SK-N-SH (cell line): ENCODE results near the gene DEAF1. TPM values are rescaled to one million over a fixed set of nuclear protein-coding genes. Genes with fewer than 3 reads are reported as not detected.

ENCODE experiments used
- CTCF ChIA-PET: fragments of 300-600, 350-600 bp; formaldehyde crosslinking; extraction: SDS; loops from one replicate; lab custom pipeline; 2021; lab: Yijun Ruan, JAX
- POLR2A ChIA-PET: fragments of 350-600 bp; sonication (Branson Sonifier 250); formaldehyde crosslinking; extraction: SDS; loops from one replicate; lab custom pipeline; 2020; ENCODE audit warnings: antibody characterized with exemption, inconsistent platforms; lab: Yijun Ruan, JAX
- DNase-seq: peaks from one replicate; pipeline ENCODE4 v3.0.0; 2012
- H2AFZ ChIP-seq: fragments of 200-600 bp; sonication (generic); 2 replicates; pipeline ENCODE4 v1.8.1; 2016; ENCODE audit warnings: antibody characterized with exemption, mild to moderate bottlenecking, low read depth
- H3F3A ChIP-seq: fragments of 200-600 bp; sonication (generic); replicated peaks from 2 replicates; pipeline ENCODE3; 2016; ENCODE audit warnings: antibody characterized with exemption, mild to moderate bottlenecking; ENCODE audit not compliant: insufficient read depth
- H3K27ac ChIP-seq, 2 experiments: fragments of 200-500 bp in 1 of 2; fragments of 200-600 bp in 1 of 2; sonication (Bioruptor generic) in 1 of 2; sonication (generic), shearing (Covaris generic) in 1 of 2; 2 replicates each; pipeline versions ENCODE4 v1.5.1 to v1.6.1; 2014 to 2016; ENCODE audit warnings: low read depth in 2 of 2, inconsistent platforms in 1 of 2, low read length in 1 of 2, mild to moderate bottlenecking in 1 of 2, mixed read lengths in 1 of 2
- H3K27me3 ChIP-seq: fragments of 200-600 bp; sonication (generic), shearing (Covaris generic); 2 replicates; pipeline ENCODE4 v1.6.1; 2016; ENCODE audit warnings: mixed run types; ENCODE audit not compliant: insufficient read depth
- H3K36me3 ChIP-seq, 2 experiments: fragments of 200-500 bp in 1 of 2; fragments of 200-600 bp in 1 of 2; sonication (Bioruptor generic) in 1 of 2; sonication (generic) in 1 of 2; replicated peaks in 1 of 2; 2 replicates each; pipeline versions ENCODE3 to v1.5.1; 2014 to 2016; ENCODE audit warnings: low read length in 1 of 2, mild to moderate bottlenecking in 1 of 2; ENCODE audit not compliant: insufficient read depth in 2 of 2, control insufficient read depth in 1 of 2
- H3K4me1 ChIP-seq, 2 experiments: fragments of 200-500 bp in 1 of 2; fragments of 200-600 bp in 1 of 2; sonication (Bioruptor generic) in 1 of 2; sonication (generic), shearing (Covaris generic) in 1 of 2; 2 replicates each; pipeline versions ENCODE4 v1.5.1 to v1.6.1; 2014 to 2016; ENCODE audit warnings: low read depth in 1 of 2, low read length in 1 of 2, mixed run types in 1 of 2; ENCODE audit not compliant: insufficient read depth in 2 of 2, control insufficient read depth in 1 of 2
- H3K4me2 ChIP-seq: fragments of 200-600 bp; sonication (generic), shearing (Covaris generic); 2 replicates; pipeline ENCODE4 v1.6.1; 2017; ENCODE audit warnings: mixed run types
- H3K4me3 ChIP-seq, 2 experiments: fragments of 200-500 bp in 1 of 2; fragments of 200-600 bp in 1 of 2; sonication (Bioruptor generic) in 1 of 2; sonication (generic), shearing (Covaris generic) in 1 of 2; 2 replicates each; pipeline versions ENCODE4 v1.5.1 to v1.8.1; 2014 to 2016; ENCODE audit warnings: low read depth in 2 of 2, inconsistent platforms in 1 of 2, low read length in 1 of 2, mild to moderate bottlenecking in 1 of 2, mixed read lengths in 1 of 2, moderate library complexity in 1 of 2
- H3K79me2 ChIP-seq: fragments of 200-600 bp; sonication (generic); 2 replicates; pipeline ENCODE4 v1.8.1; 2017; ENCODE audit warnings: mild to moderate bottlenecking; ENCODE audit not compliant: insufficient read depth
- H3K9ac ChIP-seq: fragments of 200-600 bp; sonication (generic); 2 replicates; pipeline ENCODE4 v1.6.1; 2017; ENCODE audit warnings: mixed run types
- H3K9me2 ChIP-seq: fragments of 200-600 bp; sonication (generic); 2 replicates; pipeline ENCODE4 v1.6.1; 2017; ENCODE audit warnings: mixed run types
- H3K9me3 ChIP-seq: fragments of 200-600 bp; sonication (generic); 2 replicates; pipeline ENCODE4 v1.6.1; 2017; ENCODE audit warnings: mixed run types, mild to moderate bottlenecking, moderate library complexity
- H4K20me1 ChIP-seq: fragments of 200-600 bp; sonication (generic); 2 replicates; pipeline ENCODE4 v1.6.1; 2017; ENCODE audit warnings: mild to moderate bottlenecking, mixed run types; ENCODE audit not compliant: insufficient read depth
- CHD2 ChIP-seq: fragments of 150-350 bp; IDR thresholded peaks from 2 replicates; pipeline ENCODE4 v1.6.1; 2018; ENCODE audit warnings: low read length; ENCODE audit not compliant: partially characterized antibody
- FOXJ3 ChIP-seq: sonication (generic); formaldehyde crosslinking; IDR thresholded peaks from 2 replicates; pipeline ENCODE4 v1.5.1; 2020; ENCODE audit warnings: mild to moderate bottlenecking, missing genetic modification reagents
- MEF2A ChIP-seq: IDR thresholded peaks from 2 replicates; pipeline ENCODE4 v1.4.0; 2012; ENCODE audit warnings: low read depth, borderline replicate concordance
- NFIC ChIP-seq: IDR thresholded peaks from 2 replicates; pipeline ENCODE4 v1.4.0; 2012; ENCODE audit warnings: borderline replicate concordance
- RXRA ChIP-seq: IDR thresholded peaks from 2 replicates; pipeline ENCODE4 v1.4.0; 2012; ENCODE audit warnings: low read depth, mild to moderate bottlenecking, borderline replicate concordance
- SMC3 ChIP-seq: IDR thresholded peaks from 2 replicates; pipeline ENCODE4 v1.6.1; 2012; ENCODE audit warnings: low read depth, low read length, improper control_type of control experiment
- TAF1 ChIP-seq: IDR thresholded peaks from 2 replicates; pipeline ENCODE4 v1.6.1; 2012; ENCODE audit warnings: low read depth, mild to moderate bottlenecking, low read length, moderate library complexity, borderline replicate concordance
- YY1 ChIP-seq: IDR thresholded peaks from 2 replicates; pipeline ENCODE4 v1.4.0; 2012; ENCODE audit warnings: low read depth, mild to moderate bottlenecking
- WGBS: methylation state at CpG from one replicate; pipeline ENCODE4 v1.1.6; 2017; ENCODE audit warnings: low lambda C conversion rate; 5-methylcytosine and 5-hydroxymethylcytosine counted together
- polyA plus RNA-seq, 3 experiments: library from polyadenylated mRNA; depleted of rRNA; stranded (reverse); fragments of >200 nt; gene quantifications; 2 replicates each; pipeline ENCODE4 v1.2.3, GENCODE V29; 2012
- TF ChIP-seq, protein P1 (sequence below): IDR thresholded peaks from 2 replicates; pipeline ENCODE4 v1.4.0; 2012; ENCODE audit warnings: low read depth, borderline replicate concordance
- TF ChIP-seq, protein P2 (sequence below): fragments of 200-600 bp; sonication (generic); IDR thresholded peaks from 2 replicates; pipeline ENCODE4 v1.6.1; 2017; ENCODE audit warnings: antibody characterized with exemption, mild to moderate bottlenecking, moderate library complexity
- TF ChIP-seq, protein P3 (sequence below): fragments of 150-350 bp; IDR thresholded peaks from 2 replicates; pipeline ENCODE4 v1.6.1; 2016; ENCODE audit warnings: mild to moderate bottlenecking, low read depth, low read length
- TF ChIP-seq, protein P4 (sequence below): IDR thresholded peaks from 2 replicates; pipeline ENCODE4 v1.6.1; 2012; ENCODE audit warnings: mild to moderate bottlenecking, low read depth, low read length, moderate library complexity

The DEAF1 gene
- polyA plus RNA-seq, 1 of the 3 experiments (the other 2 are of a cell fraction) = 40.6 TPM

- Histone ChIP-seq H3K27ac (no peak overlapping the region), H2AFZ (no peak overlapping the region), H3K9me2 (no peaks in the 10 kb centered on the region), H3K4me1 (peaks cover 0 to 10% of the 10 kb centered on the region in 2 experiments; a peak in 1 of 4 replicates), H3K9me3 (no peaks in the 10 kb centered on the region), H3K9ac (no peak overlapping the region), H3K27me3 (peaks cover 11% of the 10 kb centered on the region; the same call in 1 of the 2 replicates), H4K20me1 (no peaks in the 10 kb centered on the region), H3K4me3 (no peak overlapping the region), H3F3A (peaks cover 9% of the 10 kb centered on the region), H3K4me2 (no peak overlapping the region)
- ChIA-PET POLR2A (interaction anchor here (0.6 kb wide), 1 partner anchor 105 kb away, joined by 4 read pairs; no protein-coding TSS in a partner anchor), CTCF (interaction anchor here (0.5 to 11.8 kb wide), 20 partner anchors 8 to 180 kb away, joined by 3 to 150 read pairs (median 8); partner anchors contain the start of genes DEAF1, EPS8L2, TALDO1 and TMEM80)
- peak; percentile 31 for DNase-seq
- 62% methylated on average over 6 of the region's 15 CpGs for WGBS
- TF ChIP-seq, protein P1, sequence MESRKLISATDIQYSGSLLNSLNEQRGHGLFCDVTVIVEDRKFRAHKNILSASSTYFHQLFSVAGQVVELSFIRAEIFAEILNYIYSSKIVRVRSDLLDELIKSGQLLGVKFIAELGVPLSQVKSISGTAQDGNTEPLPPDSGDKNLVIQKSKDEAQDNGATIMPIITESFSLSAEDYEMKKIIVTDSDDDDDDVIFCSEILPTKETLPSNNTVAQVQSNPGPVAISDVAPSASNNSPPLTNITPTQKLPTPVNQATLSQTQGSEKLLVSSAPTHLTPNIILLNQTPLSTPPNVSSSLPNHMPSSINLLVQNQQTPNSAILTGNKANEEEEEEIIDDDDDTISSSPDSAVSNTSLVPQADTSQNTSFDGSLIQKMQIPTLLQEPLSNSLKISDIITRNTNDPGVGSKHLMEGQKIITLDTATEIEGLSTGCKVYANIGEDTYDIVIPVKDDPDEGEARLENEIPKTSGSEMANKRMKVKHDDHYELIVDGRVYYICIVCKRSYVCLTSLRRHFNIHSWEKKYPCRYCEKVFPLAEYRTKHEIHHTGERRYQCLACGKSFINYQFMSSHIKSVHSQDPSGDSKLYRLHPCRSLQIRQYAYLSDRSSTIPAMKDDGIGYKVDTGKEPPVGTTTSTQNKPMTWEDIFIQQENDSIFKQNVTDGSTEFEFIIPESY = no peak
- TF ChIP-seq TAF1 (no peak), FOXJ3 (CRISPR knock-in tag) (no peak), RXRA (no peak), SMC3 (no peak), MEF2A (no peak), NFIC (no peak), YY1 (no peak), CHD2 (no peak)
- TF ChIP-seq, all 33 proteins: peak for 0
- H3K79me2 ChIP-seq = no peaks in the 10 kb centered on the region
- no peaks in the 10 kb centered on the region for H3K36me3 ChIP-seq
These were observed 34.0 kb upstream of the DEAF1 start for GRCh38 chr11:728901-729491.

DNA sequence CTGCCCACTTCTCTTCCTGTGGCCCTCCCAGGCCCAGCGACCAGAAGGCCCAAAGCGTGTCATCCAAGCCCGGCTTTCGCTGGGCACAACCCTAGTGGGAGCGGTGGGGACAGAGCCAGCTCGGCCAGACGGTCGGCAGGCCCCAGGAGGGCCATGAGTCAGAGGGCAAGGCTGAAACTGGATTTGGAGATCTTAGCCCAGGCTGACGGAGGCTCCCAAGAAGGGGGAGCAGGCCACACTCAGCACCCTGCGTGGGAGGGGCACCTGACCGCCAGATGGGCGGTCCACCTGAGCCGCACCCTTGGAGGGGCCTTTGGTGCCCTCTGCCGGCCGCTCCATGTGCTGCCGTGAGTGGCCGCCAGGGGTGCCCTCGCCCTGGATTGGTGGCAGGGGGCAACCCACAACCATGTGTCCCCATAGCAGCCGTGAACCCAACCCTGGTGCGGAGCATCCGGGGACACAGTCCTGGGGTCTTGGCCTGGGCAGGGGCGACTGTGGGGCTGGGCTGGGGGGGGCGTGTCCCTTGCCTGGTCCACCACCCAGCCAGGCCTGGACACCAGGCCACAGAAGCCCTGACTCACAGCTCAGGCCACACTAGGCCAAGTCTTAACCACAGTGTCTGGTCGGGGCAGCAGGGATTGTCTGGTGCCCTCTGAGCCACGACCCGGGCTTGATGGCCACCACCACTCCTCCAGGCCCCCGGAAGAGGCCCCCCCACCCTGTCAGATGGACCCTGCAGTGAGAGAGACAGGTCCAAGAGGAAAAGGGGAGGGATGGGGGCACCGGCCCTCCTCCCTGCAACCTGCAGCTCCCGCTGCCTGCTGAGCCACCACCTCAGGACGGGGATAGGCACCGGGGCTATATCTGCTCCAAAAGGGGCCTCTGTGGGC lies 33.1 kb upstream of the DEAF1 start:
- H3K9me3 ChIP-seq = no peaks in the 10 kb centered on the region
- H3F3A ChIP-seq = peaks cover 9% of the 10 kb centered on the region
- peaks cover 11% of the 10 kb centered on the region; the same call in 1 of the 2 replicates for H3K27me3 ChIP-seq
- peak; percentile 97 for DNase-seq
- POLR2A ChIA-PET = interaction anchor here (0.6 kb wide), 1 partner anchor 12 kb away, joined by 3 read pairs; no protein-coding TSS in a partner anchor
- H3K79me2 ChIP-seq = no peaks in the 10 kb centered on the region
- H3K4me1 ChIP-seq = peaks cover 0 to 10% of the 10 kb centered on the region in 2 experiments; a peak in 1 of 4 replicates
- H3K9ac ChIP-seq = no peak overlapping the region
- no peak overlapping the region for H3K27ac ChIP-seq
- CTCF ChIA-PET = interaction anchor here (0.6 to 11.8 kb wide), 33 partner anchors 8 to 181 kb away, joined by 3 to 150 read pairs (median 5); partner anchors contain the start of genes DEAF1, EPS8L2, TALDO1 and TMEM80
- no peaks in the 10 kb centered on the region for H4K20me1 ChIP-seq
- no peaks in the 10 kb centered on the region for H3K9me2 ChIP-seq
- WGBS = 21% methylated on average over 13 of the region's 31 CpGs
- H3K36me3 ChIP-seq = no peaks in the 10 kb centered on the region
- peak overlapping the region; percentile 13; the same call in 1 of the 2 replicates for H2AFZ ChIP-seq
- no peak overlapping the region for H3K4me2 ChIP-seq
- peak overlapping the region in 1 of 2 experiments; percentile 48; a peak in 1 of 4 replicates for H3K4me3 ChIP-seq
- peak; percentile 55 for TF ChIP-seq SMC3
- TF ChIP-seq, protein P2, sequence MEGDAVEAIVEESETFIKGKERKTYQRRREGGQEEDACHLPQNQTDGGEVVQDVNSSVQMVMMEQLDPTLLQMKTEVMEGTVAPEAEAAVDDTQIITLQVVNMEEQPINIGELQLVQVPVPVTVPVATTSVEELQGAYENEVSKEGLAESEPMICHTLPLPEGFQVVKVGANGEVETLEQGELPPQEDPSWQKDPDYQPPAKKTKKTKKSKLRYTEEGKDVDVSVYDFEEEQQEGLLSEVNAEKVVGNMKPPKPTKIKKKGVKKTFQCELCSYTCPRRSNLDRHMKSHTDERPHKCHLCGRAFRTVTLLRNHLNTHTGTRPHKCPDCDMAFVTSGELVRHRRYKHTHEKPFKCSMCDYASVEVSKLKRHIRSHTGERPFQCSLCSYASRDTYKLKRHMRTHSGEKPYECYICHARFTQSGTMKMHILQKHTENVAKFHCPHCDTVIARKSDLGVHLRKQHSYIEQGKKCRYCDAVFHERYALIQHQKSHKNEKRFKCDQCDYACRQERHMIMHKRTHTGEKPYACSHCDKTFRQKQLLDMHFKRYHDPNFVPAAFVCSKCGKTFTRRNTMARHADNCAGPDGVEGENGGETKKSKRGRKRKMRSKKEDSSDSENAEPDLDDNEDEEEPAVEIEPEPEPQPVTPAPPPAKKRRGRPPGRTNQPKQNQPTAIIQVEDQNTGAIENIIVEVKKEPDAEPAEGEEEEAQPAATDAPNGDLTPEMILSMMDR = peak; percentile 94
- TF ChIP-seq, protein P3, sequence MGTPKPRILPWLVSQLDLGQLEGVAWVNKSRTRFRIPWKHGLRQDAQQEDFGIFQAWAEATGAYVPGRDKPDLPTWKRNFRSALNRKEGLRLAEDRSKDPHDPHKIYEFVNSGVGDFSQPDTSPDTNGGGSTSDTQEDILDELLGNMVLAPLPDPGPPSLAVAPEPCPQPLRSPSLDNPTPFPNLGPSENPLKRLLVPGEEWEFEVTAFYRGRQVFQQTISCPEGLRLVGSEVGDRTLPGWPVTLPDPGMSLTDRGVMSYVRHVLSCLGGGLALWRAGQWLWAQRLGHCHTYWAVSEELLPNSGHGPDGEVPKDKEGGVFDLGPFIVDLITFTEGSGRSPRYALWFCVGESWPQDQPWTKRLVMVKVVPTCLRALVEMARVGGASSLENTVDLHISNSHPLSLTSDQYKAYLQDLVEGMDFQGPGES = no peak
- TF ChIP-seq, protein P4, sequence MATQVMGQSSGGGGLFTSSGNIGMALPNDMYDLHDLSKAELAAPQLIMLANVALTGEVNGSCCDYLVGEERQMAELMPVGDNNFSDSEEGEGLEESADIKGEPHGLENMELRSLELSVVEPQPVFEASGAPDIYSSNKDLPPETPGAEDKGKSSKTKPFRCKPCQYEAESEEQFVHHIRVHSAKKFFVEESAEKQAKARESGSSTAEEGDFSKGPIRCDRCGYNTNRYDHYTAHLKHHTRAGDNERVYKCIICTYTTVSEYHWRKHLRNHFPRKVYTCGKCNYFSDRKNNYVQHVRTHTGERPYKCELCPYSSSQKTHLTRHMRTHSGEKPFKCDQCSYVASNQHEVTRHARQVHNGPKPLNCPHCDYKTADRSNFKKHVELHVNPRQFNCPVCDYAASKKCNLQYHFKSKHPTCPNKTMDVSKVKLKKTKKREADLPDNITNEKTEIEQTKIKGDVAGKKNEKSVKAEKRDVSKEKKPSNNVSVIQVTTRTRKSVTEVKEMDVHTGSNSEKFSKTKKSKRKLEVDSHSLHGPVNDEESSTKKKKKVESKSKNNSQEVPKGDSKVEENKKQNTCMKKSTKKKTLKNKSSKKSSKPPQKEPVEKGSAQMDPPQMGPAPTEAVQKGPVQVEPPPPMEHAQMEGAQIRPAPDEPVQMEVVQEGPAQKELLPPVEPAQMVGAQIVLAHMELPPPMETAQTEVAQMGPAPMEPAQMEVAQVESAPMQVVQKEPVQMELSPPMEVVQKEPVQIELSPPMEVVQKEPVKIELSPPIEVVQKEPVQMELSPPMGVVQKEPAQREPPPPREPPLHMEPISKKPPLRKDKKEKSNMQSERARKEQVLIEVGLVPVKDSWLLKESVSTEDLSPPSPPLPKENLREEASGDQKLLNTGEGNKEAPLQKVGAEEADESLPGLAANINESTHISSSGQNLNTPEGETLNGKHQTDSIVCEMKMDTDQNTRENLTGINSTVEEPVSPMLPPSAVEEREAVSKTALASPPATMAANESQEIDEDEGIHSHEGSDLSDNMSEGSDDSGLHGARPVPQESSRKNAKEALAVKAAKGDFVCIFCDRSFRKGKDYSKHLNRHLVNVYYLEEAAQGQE = no peak
